Lung (tissue), 12 donors: ENCODE results near the gene MARCHF5. TPM values are rescaled to one million over a fixed set of nuclear protein-coding genes. Genes with fewer than 3 reads are reported as not detected.

Experiments used
- ATAC-seq: fragments of 200-7000 bp; cut with Tn5 transposase; one replicate; pipeline ENCODE4 v1.9.1; 2020; ENCODE audit warnings: moderate number of reproducible peaks; ENCODE audit not compliant: insufficient read depth, low FRiP score
- DNase-seq, 3 donors: peaks; one replicate each; pipeline ENCODE4 v3.0.0-alpha.2; 2013 to 2017
- H3K27ac ChIP-seq, 2 donors: one replicate each; pipeline ENCODE4 v1.5.1; 2013; ENCODE audit warnings: mild to moderate bottlenecking in 2 of 2, moderate library complexity in 2 of 2, control low read depth in 1 of 2, inconsistent platforms in 1 of 2, low read depth in 1 of 2, low read length in 1 of 2
- H3K27me3 ChIP-seq, 3 donors: one replicate each; pipeline ENCODE4 v1.5.1; 2013; ENCODE audit warnings: low read length in 2 of 3; ENCODE audit not compliant: control insufficient read depth in 3 of 3, insufficient read depth in 3 of 3
- H3K36me3 ChIP-seq, 4 donors: one replicate each; pipeline ENCODE4 v1.5.1; 2013; ENCODE audit warnings: low read length in 4 of 4, mild to moderate bottlenecking in 1 of 4, moderate library complexity in 1 of 4; ENCODE audit not compliant: control insufficient read depth in 4 of 4, insufficient read depth in 4 of 4
- H3K4me1 ChIP-seq, 5 donors: one replicate each; pipeline ENCODE4 v1.5.1; 2013; ENCODE audit warnings: low read length in 5 of 5, mild to moderate bottlenecking in 2 of 5, moderate library complexity in 1 of 5; ENCODE audit not compliant: control insufficient read depth in 5 of 5, insufficient read depth in 5 of 5
- H3K4me3 ChIP-seq: one replicate; pipeline ENCODE4 v1.5.1; 2013; ENCODE audit warnings: mild to moderate bottlenecking, control low read depth, moderate library complexity
- H3K9ac ChIP-seq, 2 donors: one replicate each; pipeline ENCODE4 v1.5.1; 2013; ENCODE audit warnings: low read length in 2 of 2, control low read depth in 1 of 2; ENCODE audit not compliant: insufficient read depth in 1 of 2
- H3K9me3 ChIP-seq, 4 donors: one replicate each; pipeline ENCODE4 v1.5.1; 2013; ENCODE audit warnings: low read length in 3 of 4, mild to moderate bottlenecking in 1 of 4, moderate library complexity in 1 of 4; ENCODE audit not compliant: control insufficient read depth in 4 of 4, insufficient read depth in 3 of 4
- CTCF ChIP-seq: IDR thresholded peaks from 2 replicates; pipeline ENCODE4 v1.5.1; 2012; ENCODE audit warnings: mild to moderate bottlenecking; ENCODE audit errors: control extremely low read depth, extremely low read depth
- WGBS, 2 donors: extraction: QIAGEN DNeasy Blood & Tissue Kit; methylation state at CpG; one replicate each; pipeline ENCODE4 v1.1.7; 2013; 5-methylcytosine and 5-hydroxymethylcytosine counted together
- polyA plus RNA-seq, 2 donors: library from polyadenylated mRNA; stranded (reverse); fragments of 200-250 nt; gene quantifications; one replicate each; pipeline ENCODE4 v1.2.1, GENCODE V29; 2013
- total RNA-seq, 2 donors: library from RNA; depleted of rRNA in 1 of 2; stranded (reverse); fragments of >200 nt in 1 of 2; gene quantifications; one replicate each; pipeline ENCODE4 v1.2.1, GENCODE V29; 2014 to 2021
- donor health status: control.
- donor health status: control.
- donor health status: Bipolar disorder and iron deficiency.
- donor health status: healthy.
- donor health status: DM: yes; HTN: yes; CAD: no.

MARCHF5 gene
- total and polyA plus RNA-seq, 4 donors: 10.0 to 38.1 (median 22.9) TPM

GRCh38 chr10:92363498-92363897 lies 72.5 kb downstream of the MARCHF5 start:
- no peak overlapping the region for H3K27ac ChIP-seq
- DNase-seq (no peak), ATAC-seq (no peak)
- no peak for TF ChIP-seq CTCF
- H3K9ac ChIP-seq: no peak overlapping the region
- H3K4me3 ChIP-seq: no peak overlapping the region
- no peaks in the 10 kb centered on the region for H3K4me1 ChIP-seq
- H3K36me3 ChIP-seq: no peaks in the 10 kb centered on the region
- no peaks in the 10 kb centered on the region for H3K9me3 ChIP-seq
- no peaks in the 10 kb centered on the region for H3K27me3 ChIP-seq
- 91 to 95% methylated on average over 4 of the region's 4 CpGs for WGBS, 2 donors

GRCh38 chr10:92366412-92367021 lies 75.5 kb downstream of the MARCHF5 start:
- ATAC-seq: no peak
- Histone ChIP-seq H3K36me3 (no peaks in the 10 kb centered on the region), H3K9me3 (no peaks in the 10 kb centered on the region), H3K4me1 (no peaks in the 10 kb centered on the region), H3K27me3 (no peaks in the 10 kb centered on the region), H3K27ac (no peak overlapping the region), H3K4me3 (no peak overlapping the region), H3K9ac (no peak overlapping the region)
- DNase-seq: no peak
- no peak for TF ChIP-seq CTCF
- WGBS, 2 donors: 83 to 89% methylated on average over 5 of the region's 5 CpGs

GRCh38 chr10:92377962-92378361 lies 87.0 kb downstream of the MARCHF5 start:
- no peaks in the 10 kb centered on the region for H3K36me3 ChIP-seq
- no peak for DNase-seq
- no peak overlapping the region for H3K9ac ChIP-seq
- no peak for ATAC-seq
- H3K4me1 ChIP-seq: no peaks in the 10 kb centered on the region
- H3K9me3 ChIP-seq: no peaks in the 10 kb centered on the region
- no peak overlapping the region for H3K27ac ChIP-seq
- WGBS, 2 donors: 73 to 79% methylated on average over 4 of the region's 4 CpGs
- H3K4me3 ChIP-seq: no peak overlapping the region
- no peaks in the 10 kb centered on the region for H3K27me3 ChIP-seq
- TF ChIP-seq CTCF: no peak

GRCh38 chr10:92381543-92381954 lies 90.6 kb downstream of the MARCHF5 start:
- no peak overlapping the region for H3K27ac ChIP-seq
- no peak overlapping the region for H3K9ac ChIP-seq
- DNase-seq: no peak
- no peaks in the 10 kb centered on the region for H3K9me3 ChIP-seq
- TF ChIP-seq CTCF: no peak
- H3K27me3 ChIP-seq: no peaks in the 10 kb centered on the region
- 53 to 61% methylated on average over 7 of the region's 7 CpGs for WGBS, 2 donors
- no peak for ATAC-seq
- H3K36me3 ChIP-seq: no peaks in the 10 kb centered on the region
- H3K4me3 ChIP-seq: no peak overlapping the region
- no peaks in the 10 kb centered on the region for H3K4me1 ChIP-seq
